Stimulated activated CD8-positive, alpha-beta memory T cell treated with anti-CD3 and anti-CD28 coated beads, Interleukin-12 subunit alpha, Interleukin-12 subunit beta, amount 100 ng/mL, for 4 hours (primary cell): ENCODE data around the gene MARCHF7.
"Not testable (repeated sequence)": the region's sequence is repeated elsewhere in the genome, so short reads cannot be mapped to it uniquely, and the experiment has no call there.

Experiments used
- DNase-seq: peaks from one replicate; pipeline ENCODE4 v3.0.0-alpha.2; 2020; ENCODE audit warnings: low read depth

The MARCHF7 gene

DNA sequence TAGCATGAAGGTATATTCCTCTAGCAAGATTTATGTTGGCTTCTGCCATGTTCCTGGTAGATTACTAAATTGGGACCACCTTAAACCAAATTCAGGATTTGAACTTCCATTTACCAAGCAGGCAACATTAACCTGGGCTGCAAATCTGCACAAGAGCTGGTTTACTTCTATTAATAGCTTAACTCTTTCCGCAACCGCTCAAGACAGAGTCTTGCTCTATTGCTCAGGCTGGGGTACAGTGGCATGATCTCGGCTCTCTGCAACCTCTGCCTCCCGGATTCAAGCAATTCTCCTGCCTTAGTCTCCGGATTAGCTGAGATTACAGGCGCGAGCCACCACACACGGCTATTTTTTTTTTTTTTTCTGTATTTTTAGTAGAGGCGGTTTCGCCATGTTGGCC is 8.4 kb downstream of the MARCHF7 start:
- DNase-seq = no peak

DNA sequence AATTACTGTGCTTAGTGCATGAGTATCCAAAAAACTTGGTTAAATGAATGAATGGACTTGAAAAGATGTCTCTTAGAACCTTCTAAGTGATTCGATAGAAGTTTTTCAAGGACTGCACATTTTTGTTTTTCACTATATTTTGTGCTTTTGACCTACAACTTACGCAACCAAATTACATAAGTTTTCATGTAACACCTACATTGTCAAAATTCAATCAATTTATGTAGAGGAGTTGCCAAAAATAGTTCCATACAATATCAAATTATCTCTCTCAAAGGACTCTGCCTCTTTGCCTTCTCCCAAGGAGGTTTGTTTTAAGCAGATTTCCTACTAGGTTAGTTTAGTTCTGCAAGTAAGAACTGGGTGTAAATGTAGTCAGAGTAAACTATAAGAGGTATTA is 10.3 kb downstream of the MARCHF7 start:
- DNase-seq = no peak

DNA sequence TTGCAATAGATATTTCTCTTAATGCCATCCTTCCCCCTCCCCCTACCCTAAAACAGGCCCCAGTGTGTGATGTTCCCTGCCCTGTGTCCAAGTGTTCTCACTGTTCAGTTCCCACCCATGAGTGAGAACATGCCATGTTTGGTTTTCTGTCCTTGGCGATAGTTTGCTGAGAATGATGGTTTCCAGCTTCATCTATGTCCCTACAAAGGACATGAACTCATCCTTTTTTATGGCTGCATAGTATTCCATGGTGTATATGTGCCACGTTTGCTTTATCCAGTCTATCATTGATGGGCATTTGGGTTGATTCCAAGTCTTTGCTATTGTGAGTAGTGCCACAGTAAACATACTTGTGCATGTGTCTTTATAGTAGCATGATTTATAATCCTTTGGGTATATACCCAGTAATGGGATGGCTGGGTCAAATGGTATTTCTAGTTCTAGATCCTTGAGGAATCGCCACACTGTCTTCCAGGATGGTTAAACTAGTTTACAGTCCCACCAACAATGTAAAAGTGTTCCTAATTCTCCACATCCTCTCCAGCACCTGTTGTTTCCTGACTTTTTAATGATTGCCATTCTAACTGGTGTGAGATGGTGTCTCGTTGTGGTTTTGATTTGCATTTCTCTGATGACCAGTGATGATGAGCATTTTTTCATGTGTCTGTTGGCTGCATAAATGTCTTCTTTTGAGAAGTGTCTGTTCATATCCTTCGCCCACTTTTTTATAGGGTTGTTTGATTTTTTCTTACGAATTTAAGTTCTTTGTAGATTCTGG is 12.7 kb downstream of the MARCHF7 start:
- DNase-seq = not testable (repeated sequence)

DNA sequence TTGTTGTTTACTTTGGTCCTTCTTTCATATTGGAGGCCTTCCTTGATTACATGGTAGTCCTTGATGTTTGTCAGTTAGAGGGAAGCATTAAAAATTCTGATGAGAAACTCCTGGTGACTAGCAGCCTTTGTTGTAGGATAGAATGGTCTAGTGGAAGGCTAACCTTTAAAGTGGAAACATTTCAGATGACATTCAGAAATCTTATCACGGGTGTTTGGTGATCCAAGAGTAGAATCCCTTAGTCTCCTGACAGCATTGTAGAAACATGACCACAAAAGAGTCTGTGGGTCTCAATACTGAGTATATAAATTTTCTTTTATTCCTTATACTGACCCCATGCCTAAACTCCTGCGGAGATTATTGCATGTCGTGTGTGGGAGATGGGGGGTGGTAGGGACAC is 13.4 kb downstream of the MARCHF7 start:
- no peak for DNase-seq

DNA sequence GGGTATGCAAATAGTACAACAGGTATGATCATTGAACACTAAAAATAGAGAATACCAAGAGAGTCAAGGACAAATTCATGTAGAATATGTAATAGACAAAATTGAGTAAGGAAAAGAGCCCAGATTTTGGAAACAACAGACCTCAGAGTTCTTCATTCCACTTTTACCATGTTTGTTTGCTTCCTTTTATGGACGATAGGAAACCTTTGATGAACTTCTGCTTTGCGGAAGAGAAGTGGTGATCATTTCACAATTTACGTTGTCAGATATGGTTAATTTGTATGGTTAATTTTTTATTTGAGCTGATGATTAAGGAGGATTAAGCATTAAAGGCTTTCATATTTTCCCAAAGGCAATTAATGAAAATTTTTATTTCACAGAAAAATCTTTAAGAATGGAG is 16.3 kb downstream of the MARCHF7 start:
- DNase-seq = no peak

DNA sequence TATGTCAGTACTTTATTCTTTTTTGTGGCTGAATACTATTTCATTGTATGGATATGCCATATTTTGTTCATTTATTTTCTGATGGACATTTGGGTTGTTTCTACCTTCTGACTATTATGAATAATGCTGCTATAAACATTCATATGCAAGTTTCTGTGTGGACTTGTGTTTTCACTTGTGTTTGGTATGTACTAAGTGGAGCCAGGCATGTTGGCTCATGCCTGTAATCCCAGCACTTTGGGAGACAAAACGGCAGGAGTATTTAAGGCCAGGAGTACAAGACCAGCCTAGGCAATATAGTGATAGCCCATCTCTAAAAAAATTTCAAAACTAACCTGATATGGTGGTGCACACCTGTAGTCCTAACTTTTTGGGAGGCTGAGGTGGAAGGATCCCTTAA is 23.3 kb downstream of the MARCHF7 start:
- DNase-seq = no peak

DNA sequence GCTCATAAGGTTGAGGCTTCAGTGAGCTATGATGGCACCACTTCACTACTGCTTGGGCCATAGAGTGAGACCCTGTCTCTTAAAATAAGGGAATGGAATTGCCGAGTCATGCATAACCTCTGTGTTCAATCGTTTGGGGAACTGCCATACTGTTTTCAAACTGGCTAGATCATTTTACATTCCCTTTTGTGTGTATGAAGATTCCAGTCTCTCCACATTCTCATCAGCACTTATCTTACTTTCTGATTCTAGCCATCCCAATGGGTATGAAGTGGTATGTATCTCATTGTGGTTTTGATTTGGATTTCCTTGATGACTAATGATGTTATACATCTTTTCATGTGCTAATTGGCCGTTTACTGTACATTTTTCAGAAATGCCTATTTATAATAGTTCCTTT is 23.7 kb downstream of the MARCHF7 start:
- no peak for DNase-seq

DNA sequence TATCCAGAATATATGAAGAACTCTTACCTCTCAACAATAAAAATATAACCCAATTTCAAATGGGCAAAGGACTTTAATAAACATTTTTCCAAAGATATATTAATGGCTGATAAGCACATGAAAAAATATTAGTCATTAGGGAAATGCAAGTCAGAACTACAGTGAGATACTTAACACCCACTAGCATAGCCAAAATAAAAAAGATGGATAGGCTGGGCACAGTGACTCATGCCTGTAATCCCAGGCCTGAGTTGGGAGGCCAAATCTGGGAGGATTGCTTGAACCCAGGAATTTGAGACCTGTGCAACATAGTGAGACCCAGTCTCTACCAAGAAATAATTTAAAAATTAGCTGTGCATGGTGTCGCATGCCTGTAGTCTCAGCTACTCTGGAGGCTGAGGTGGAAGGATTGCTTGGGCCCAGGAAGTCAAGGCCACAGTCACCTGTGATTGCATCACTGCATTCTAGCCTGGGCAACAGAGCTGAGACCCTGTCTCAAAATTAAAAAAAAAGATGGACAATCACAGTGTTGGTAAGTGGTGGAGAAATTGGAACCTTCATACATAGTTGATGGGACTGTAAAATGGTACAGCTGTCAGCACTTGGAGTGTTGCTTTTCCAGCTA is 25.1 kb downstream of the MARCHF7 start:
- DNase-seq = no peak

DNA sequence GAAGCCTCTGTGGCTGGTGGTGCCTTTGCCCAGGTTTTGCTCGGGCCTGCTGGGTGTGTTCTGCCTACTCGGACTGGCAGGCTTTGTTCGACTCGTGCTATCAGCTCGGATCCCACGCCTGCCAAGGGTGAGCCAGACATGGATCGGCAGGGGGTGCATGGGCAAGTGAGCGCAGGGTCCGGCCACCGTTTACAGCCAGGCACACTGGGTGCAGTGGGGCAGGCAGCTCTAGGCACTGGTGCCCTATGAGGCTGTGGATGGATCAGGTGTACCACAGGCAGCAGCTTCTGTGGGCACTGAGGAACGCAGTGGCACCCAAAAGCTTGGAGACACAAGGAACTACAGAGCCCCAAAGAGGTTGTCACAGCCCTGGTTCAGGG is 25.6 kb downstream of the MARCHF7 start:
- DNase-seq = no peak

DNA sequence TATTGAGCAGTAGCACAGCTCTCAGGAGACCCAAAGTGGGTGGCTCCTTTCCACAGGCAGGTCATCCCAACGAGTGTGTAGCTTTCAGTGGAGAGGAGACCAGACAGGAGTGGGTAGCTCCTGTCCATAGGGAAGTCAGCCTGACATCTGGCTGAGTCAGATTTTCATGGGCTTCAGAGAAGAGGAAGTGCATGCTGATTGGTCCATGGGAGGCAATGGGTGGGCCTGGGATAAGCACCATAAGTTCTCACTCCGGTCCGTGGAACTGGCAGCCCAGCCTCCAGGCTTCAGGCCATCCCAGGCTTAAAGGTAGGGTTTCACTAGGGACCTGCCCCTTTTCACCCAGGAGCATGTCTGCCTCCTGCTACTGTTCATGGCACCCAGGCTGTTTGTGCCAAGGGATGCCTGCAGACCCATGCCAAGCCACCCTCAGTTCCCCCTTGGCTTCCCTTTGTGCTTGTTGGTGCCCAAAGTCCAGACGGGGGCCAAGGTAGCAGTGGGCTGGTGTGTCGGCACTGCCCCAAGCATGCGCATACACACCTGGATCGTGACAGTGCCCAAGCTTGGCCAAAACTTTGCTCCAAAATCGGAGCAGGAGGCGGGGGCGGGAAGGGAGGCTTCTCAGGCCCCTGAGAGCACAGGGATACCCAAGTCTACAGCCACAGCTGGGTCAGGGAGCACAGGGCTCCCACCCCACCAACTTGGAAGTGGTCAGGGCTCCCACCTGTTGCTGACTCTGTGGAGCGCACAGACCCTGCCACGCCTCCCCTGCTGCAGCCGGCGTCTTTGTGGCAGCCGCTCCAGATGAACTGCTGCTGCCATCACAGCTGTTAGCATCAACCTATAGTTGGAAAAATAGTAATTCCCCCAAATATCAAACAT is 26.4 kb downstream of the MARCHF7 start:
- DNase-seq = no peak

DNA sequence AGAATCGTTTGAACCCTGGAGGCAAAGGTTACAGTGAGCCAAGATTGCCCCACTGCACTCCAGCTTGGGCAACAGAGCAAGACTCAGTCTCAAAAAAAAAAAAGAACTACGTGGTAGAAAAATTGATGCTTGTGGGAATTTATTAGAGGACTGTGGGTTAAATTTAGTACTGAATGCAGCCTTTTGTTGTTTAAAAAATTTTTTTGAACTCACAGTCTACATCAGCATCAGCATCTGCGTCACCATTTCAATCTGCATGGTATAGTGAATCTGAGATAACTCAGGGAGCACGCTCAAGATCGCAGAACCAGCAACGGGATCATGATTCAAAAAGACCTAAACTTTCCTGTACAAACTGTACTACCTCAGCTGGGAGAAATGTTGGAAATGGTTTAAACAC is 30.5 kb downstream of the MARCHF7 start:
- no peak for DNase-seq

DNA sequence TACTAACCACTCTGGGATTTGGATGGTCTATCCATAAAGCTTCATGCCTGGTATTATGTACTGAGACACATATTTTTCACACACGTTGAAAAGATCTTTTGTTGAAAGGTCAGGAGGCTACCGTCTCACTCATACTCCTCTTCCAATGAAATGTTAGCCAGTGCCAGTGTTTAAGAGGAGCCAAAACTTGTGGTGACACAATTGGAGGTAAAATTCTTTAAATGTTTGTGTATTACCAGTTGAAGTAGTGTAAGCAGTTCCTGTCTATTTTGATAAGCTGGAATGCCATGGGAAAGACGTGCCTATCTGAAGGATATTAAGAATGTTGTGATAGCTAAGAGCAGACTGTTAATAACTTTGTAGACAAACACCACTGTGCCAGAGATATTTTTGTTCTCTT is 32.1 kb downstream of the MARCHF7 start:
- DNase-seq = no peak

DNA sequence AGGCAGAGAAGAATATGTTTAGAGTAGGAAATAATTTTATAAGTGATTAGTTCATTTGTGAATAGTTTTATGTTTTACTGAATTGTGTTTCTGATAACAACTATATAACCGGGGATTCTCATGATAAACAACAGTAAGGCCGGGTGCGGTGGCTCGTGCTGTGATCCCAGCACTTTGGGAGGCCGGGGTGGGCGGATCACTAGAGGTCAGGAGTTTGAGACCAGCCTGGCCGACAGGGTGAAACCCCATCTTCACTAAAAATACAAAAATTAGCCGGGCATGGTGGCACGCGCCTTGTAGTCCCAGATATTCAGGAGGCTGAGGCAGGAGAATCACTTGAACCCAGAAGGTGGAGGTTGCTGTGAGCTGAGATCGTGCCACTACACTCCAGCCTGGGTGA is 32.9 kb downstream of the MARCHF7 start:
- not testable (repeated sequence) for DNase-seq

DNA sequence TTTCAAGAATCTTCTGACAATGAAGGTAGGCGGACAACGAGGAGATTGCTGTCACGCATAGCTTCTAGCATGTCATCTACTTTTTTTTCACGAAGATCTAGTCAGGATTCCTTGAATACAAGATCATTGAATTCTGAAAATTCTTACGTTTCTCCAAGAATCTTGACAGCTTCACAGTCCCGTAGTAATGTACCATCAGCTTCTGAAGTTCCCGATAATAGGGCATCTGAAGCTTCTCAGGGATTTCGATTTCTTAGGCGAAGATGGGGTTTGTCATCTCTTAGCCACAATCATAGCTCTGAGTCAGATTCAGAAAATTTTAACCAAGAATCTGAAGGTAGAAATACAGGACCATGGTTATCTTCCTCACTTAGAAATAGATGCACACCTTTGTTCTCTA is 35.8 kb downstream of the MARCHF7 start:
- no peak for DNase-seq

DNA sequence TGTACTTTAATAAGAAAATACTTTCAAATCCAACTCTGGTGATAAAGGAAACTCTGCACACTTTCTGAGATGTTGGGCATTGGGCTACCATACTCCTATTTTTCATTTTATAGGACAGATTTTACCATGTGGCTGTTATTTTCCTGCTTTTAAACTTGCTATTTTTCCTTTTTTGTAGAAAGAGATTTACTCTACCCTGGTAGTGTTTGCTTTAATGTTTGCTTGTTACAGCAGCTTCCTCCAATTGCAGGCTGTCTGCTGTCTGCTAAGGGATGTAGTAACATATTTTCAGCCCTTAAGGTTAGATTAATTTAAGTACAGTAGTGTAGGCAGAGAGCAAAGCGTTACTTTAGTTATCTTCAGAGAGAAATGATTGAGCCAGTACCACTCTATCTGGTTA is 38.6 kb downstream of the MARCHF7 start:
- DNase-seq = no peak

DNA sequence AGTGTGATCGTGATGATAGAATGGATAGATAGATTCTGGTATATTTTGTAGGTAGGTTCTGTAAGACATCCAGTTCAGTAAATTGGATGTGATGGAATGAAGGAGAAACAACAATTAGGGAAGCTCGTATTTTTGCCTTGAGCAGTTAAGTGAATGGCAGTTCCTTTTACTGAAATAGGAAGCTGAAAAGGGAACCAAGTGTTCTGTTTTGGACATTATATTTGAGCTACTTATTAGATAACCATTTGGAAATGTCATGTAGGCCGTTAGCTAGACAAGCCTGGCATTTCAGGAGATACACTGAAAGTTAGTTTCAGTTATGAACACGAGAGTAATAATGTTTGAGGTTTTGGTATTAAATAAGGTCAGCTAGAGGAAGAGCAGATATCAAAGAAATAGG is 41.5 kb downstream of the MARCHF7 start:
- no peak for DNase-seq

DNA sequence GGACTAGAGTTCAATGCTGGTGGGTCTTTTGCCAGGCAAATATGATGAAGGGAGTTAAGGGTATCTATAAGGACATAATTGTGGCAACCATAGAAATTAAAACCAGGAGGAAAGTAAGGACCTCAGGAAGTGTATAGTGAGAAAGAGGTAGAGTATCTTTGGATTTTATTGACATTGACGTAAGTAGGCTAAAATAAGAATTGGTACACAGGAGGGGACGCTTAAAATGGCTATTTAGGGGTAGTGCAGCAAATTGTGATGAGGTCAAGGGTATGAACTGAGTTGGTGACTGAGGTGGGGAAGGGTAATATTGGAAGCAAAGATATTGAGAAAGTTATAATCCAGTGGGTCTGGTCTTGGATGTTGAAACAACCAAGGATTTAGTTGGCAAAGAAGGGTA is 42.7 kb downstream of the MARCHF7 start:
- no peak for DNase-seq

DNA sequence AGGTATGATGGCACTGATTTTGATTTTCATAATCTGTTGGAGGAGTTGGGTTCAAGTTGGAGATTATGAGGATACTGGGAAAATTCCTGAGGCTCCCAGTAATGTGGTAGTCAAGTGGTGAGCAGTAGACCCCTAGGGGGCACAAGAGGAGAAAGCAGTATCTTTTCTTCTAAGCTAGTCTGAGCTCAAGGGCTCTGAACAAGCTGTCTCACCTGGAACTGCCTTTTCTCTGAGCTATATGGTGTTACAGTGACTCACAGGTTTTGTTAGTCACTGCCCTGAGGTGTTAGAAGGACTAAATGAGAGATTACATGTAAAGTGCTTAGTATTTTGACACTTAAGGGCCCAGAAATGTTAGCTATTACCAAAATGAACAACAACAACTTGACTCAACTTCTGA is 43.5 kb downstream of the MARCHF7 start:
- no peak for DNase-seq

DNA sequence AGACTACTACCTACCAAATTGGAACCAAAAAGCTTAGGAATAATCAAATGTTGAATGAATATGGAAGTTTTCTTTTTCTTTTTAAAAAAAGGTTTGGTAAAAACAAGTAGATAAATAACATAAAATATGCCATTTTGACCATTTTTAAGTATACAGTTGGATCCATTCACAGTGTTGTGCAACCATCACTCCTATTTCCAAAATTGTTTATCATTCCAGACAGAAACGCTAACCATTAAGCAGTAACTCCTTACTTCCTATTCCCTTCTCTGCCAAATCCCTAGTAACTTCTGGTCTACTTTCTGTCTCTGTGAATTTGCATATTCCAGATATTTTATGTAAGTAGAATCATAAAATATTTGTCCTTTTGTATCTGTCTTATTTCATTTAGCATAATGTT is 45.9 kb downstream of the MARCHF7 start:
- DNase-seq = no peak

DNA sequence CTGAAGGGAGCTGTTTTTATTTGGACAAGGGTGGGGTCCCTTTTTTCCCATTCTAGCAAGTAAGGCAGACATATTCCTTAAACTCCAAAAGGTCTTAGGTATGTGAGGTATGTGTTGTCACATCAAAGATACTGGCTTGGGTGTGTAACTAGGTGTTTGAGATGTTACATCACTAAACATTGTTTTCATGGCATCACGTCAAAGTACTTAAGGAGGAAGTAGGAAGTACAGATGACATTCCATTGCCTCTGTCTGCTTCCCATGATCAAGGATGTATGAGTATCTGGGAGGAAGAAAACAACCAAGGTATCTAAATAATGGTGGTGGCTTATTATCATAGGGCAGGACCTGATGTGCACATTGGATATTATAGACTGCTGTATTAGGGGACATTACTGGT is 46.4 kb downstream of the MARCHF7 start:
- DNase-seq = no peak

DNA sequence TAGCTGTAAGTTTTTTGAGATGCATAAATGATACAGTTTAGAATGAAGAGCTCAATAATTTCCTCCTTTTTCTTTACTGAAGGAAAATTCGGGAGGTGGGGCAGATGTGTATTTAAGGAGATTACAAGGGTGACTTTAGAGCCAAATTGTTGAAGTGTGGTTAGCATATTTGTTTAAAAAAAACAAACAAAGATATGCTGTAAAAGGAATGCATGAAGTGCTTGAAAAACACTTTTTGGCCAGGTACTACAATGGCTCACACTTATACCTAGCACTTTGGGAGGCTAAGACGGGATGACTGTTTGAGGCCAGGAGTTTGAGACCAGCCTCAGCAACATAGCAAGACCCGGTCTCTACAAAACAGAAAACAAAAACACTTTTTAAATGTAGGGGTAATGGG is 47.3 kb downstream of the MARCHF7 start:
- no peak for DNase-seq

DNA sequence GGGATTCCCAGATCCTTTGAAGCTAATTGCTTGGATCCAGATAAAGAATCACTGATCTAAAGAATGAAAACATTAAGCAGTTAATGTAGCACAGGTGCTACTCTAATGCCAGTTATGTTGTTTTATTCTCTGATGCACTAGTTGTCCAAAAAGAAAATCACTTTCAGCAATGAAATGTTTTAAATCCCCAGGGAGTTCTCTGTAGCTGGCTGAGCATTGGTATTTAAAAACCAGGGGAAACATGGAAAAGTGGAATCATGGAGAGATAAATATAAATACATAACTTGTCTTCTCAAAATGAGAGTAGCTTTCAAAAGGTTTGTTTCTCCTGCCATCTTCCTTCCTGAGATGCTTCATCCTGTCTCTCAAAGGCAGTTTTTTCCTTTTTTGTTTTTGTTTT is 48.0 kb downstream of the MARCHF7 start:
- DNase-seq = no peak

DNA sequence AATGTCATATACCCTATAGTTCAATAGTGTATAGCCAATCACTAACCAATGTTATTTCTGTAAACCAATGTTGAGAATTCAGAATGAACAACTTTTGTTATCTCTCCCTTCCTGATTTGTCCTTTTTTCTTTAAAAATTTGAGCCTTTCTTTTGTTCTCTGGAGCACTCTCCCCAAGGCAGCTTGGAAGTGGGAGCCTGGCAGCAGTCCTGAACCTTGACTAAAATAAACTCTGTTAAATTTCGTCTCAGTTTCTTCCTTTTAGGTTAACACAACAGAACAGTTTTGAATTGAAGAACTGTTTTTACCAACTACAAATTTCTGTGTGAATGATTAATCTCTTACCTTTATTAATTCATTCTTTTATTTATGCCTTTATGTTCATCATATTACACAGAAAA is 49.8 kb downstream of the MARCHF7 start:
- no peak for DNase-seq
